ENCODE results near the gene THPO.

The THPO gene

GRCh38 chr3:184383033-184383740 lies 5.2 kb upstream of the THPO start:
- no peak for TF ChIP-seq ZFX (IDR thresholded peaks at IDR 0.05)
- TF ChIP-seq, protein P1, sequence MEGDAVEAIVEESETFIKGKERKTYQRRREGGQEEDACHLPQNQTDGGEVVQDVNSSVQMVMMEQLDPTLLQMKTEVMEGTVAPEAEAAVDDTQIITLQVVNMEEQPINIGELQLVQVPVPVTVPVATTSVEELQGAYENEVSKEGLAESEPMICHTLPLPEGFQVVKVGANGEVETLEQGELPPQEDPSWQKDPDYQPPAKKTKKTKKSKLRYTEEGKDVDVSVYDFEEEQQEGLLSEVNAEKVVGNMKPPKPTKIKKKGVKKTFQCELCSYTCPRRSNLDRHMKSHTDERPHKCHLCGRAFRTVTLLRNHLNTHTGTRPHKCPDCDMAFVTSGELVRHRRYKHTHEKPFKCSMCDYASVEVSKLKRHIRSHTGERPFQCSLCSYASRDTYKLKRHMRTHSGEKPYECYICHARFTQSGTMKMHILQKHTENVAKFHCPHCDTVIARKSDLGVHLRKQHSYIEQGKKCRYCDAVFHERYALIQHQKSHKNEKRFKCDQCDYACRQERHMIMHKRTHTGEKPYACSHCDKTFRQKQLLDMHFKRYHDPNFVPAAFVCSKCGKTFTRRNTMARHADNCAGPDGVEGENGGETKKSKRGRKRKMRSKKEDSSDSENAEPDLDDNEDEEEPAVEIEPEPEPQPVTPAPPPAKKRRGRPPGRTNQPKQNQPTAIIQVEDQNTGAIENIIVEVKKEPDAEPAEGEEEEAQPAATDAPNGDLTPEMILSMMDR (conservative IDR thresholded peaks at IDR 0.05): no peak
- no peak overlapping the region for H3K27ac ChIP-seq

DNA sequence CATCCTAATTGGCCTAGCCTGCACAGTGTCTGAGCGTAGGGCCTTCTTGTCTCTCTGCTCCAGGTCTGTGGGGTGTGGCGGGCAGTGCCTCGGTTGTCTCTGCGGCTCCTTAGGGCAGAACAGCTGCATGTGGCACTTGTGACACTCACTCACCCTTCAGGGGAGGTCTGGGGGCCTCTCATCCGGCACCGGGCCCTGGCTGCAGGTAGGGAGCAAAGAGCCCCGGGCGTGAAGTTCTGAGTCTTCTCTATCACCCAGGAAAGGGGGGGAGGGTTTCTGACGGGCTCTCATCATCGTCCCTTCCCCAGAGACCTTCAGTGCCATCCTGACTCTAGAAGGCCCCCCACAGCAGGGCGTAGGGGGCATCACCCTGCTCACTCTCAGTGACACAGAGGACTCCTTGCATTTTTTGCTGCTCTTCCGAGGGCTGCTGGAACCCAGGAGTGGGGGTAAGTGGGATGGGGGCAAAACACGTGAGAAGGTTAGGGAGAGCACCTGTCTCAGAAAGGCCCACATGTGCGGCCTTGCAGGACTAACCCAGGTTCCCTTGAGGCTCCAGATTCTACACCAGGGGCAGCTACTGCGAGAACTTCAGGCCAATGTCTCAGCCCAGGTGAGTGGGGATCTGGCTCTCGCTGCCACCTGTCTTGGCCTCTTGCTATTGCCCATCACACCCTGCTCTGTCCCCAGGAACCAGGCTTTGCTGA lies 4.5 kb upstream of the THPO start:
- no peak for TF ChIP-seq ZFX (IDR thresholded peaks at IDR 0.05)
- TF ChIP-seq, protein P1 (conservative IDR thresholded peaks at IDR 0.05): no peak
- no peak overlapping the region for H3K27ac ChIP-seq

GRCh38 chr3:184381261-184382224 lies 3.5 kb upstream of the THPO start:
- TF ChIP-seq, protein P1 (conservative IDR thresholded peaks at IDR 0.05): no peak
- no peak for TF ChIP-seq ZFX (IDR thresholded peaks at IDR 0.05)
- no peak overlapping the region for H3K27ac ChIP-seq

GRCh38 chr3:184380627-184381260 lies 2.7 kb upstream of the THPO start:
- TF ChIP-seq, protein P1 (conservative IDR thresholded peaks at IDR 0.05): no peak
- TF ChIP-seq ZFX (IDR thresholded peaks at IDR 0.05): no peak
- no peak overlapping the region for H3K27ac ChIP-seq

- no peak overlapping the region for H3K27ac ChIP-seq
- TF ChIP-seq ZFX (IDR thresholded peaks at IDR 0.05): no peak
- TF ChIP-seq, protein P1 (conservative IDR thresholded peaks at IDR 0.05): no peak
Observed at GRCh38 chr3:184380185-184380626, 2.2 kb upstream of the THPO start.

- TF ChIP-seq ZFX (IDR thresholded peaks at IDR 0.05): no peak
- TF ChIP-seq, protein P1 (conservative IDR thresholded peaks at IDR 0.05): no peak
- no peak within 1 kb of the TSS for H3K27ac ChIP-seq
Observed at GRCh38 chr3:184379358-184380184, 1.6 kb upstream of the THPO start, which contains the start of gene CHRD. CHRD (plus strand) TSS chr3:184380054; CDS start chr3:184380319, 265 bp downstream.
